Germinal center (tissue), 1 donor: ENCODE measurements around the gene KAT6B.

Source experiments
- DNase-seq: peaks from one replicate; pipeline ENCODE4 v3.0.0; 2012; ENCODE audit warnings: mixed read lengths, low spot score

Gene KAT6B

DNA sequence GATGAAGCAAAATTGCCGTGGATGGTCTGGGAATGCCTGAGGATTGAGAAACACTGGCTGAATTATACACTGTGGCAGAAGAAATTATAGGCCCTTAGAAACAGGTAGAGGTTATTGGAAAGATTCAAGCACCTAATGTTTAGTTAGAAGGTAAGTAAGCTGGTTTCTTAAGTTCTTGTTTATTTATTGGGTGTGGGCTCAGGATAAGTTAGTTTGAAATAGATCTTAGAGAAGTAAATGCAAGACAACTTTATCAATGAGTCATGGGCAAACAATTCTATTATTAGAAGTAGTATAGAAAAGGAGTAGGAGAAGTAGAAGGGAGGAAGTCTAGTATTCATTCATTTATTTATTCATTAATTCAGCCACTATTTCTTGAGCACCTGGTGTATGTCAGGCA, 96.5 kb downstream of the KAT6B start:
- DNase-seq: no peak

DNA sequence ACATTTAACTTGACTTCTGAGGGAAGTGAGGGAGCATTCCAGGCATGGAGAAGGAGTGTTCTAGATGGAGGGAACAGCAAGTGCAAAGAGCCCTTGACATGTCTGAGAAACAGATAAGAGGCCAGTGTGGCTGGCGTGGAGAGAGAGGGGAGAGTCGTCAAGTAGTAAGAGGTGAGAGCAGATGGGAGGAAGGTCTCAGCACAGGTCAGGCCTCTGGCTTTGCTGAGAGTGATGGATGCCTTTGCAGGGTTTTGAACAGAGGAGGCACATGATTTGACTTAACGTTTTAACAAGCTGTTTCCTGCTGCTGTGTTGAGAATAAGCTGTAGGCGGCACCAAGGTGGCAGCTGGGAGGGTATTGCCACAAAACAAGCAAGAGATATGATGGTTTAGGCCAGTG, 97.2 kb downstream of the KAT6B start:
- DNase-seq: no peak

DNA sequence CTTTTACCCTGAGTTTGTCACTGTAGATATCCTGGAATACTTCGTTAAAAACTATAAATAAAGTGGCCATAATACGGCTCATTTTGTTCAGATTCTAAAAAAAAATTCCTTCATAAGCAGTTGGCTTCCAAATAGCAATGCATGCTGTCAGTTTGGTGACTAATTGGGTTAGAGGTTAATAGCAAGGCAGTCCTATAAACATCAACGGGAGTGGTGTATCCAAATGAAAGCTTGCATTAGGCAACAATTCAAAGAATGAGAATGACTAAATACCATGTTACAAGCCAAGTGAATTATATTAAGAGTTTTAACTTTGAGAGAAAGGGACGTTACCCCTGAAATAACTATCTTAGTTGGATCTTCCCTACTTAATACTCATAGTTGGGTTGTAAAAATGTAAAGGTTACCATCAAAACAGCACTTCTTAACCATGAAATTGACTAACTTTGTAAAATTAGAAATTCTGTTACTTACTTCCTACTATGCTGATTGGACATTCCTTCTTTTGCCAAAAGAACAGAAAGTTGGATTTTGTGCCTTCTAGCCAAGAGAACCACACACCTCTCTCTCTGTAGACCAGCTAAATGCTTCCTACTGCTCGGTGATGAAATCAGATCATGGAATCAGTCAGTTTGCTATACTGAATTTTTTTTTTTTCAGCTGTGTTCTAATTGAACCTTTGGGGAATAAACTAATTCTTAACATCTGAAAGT, 98.0 kb downstream of the KAT6B start:
- DNase-seq: no peak

DNA sequence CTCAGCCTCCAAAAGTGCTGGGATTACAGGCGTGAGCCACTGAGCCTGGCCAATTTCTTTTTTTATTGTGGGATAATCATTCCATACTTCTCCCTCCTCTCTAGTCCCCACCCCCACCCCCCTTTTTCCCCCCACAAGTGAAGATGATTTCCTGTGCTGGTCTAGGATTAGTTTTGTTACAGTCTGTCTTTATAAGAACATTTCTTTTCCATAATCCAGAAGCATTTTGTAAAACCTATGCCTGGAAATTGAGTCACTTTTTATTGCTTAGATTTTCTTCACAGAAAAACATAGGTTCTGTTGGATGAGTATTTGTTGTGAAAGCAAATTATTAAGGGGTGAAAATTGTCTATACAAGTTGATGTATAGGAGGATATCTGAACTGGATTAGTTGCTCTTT, 98.9 kb downstream of the KAT6B start:
- no peak for DNase-seq

DNA sequence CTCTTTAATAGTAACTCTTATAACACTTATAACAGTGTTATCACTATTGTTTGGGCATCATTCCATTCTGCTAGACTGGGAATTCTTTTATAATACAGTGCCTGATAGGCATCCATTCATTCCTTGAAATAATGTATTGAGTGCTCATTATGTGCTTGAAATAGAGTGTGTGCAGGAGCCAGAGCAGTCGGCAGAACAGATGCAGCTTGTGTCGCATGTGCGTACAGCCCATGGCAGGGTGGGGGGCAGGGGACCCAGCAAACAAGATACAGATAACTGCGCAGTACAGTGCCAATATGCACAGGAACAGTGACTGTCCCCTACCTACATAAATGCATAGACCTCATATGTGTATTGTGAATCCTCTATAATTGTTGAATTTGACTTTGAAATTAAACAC, 99.3 kb downstream of the KAT6B start:
- no peak for DNase-seq

DNA sequence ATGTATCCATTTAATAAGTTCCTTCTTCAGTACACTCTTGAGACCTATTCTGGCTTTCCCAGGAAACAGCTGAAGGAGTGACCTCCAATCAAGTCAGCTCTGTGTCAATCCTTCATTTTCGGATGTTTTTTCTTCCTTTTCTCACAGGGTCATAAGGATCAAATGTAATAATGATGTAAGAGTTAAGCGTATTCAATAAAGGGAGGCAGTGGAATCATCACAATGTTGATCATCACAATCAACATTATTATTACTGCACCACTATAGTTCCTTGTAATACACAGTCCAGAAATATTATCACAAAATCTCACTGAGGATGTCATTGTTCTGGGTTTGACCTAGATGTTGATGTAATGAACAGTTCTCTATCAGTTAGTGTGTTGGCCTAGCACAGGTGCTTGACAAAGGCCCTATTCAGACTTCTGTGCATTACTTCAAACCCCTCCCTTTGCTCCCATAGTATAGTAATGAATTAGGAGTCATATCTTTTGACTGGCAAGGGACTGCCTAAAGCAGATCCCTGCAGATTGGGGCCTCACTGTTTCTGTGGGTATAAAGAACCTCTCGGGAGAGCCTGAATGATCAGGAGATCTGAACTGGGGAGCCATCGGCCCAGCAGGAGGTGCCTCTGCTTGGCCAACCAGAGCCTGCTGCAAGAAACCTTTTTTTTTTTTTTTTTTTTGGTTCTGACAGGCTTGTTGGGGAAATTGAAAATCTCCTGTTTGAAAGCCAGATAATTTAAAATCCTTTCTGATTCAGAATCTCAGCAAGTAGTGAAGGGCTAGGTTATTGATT, 100.6 kb downstream of the KAT6B start:
- no peak for DNase-seq

DNA sequence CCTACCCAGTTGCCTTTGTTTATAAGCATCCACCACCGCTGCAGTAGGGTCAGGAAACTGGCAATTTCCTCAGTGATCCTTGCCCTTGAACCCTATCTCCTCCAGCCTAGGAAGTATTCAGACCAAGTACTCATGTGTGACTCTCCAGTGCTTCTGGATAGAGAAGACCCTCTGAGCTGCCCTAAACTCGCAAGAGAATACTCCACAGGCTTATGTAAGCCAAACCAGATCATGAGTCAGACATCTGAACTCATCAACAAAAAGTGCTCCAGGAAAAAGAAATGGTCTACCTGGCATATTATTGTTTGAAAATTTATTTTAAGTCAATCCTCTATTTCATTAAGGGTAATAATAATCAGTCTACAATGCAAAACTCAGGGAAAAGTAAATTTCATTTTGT, 101.3 kb downstream of the KAT6B start:
- DNase-seq: no peak

DNA sequence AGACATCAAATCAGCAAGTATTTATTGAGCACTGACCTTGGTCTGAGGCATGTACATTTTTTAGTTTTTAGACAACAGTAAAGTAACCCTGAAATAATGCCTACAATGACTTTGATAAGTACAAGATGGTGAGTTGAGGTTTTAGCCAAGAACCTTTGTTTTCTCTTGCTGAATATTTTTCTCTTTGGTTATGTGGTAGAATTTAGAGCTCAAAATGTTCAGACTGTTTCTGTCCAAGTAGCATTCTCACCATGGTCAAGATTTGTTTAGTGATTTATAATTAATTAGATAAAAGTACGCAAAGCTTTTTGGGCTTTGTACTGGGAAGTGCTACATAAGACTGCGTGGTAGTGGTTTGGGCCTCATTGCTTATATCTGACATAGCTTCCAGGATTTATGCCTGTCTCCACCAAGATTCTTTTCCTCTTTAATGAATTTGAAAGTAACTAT, 102.4 kb downstream of the KAT6B start:
- DNase-seq: no peak

DNA sequence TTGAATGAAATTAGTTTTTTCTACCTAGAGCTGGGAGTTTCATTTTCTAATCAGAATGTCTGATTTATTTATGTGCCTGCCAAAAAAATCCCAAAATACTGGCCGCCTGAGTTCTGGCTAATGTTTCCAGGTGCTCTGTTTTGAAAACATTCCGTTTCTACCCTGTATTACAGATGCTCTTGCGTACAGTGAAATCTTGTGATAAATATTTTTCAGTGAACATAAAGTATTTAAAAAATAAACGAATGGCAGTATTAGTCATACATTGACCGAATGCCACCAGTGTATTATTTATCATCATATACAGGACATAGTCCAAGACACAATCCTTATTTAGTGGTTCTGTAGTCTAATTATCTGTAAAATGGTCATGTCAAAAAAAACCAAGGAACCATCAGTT, 102.8 kb downstream of the KAT6B start:
- no peak for DNase-seq

DNA sequence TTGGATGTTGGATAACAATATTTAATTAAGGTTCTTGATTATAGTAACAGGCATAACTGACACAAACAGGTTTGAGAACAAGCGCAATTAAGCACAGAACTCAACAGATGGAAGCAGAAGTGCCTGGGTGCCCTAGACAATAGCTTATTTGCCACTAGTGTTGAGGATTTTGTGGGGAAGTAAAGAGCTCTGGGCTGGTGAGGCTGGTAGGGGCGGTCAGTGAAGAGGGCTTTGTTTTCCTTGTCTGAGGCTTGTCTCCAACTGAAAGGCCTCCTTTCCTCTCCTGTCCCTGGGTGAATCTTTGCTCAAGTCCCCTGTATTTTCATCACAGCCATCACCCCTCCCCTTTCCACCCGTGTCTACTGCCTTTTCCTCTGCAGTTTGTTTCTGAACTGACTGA, 104.6 kb downstream of the KAT6B start:
- DNase-seq: no peak

DNA sequence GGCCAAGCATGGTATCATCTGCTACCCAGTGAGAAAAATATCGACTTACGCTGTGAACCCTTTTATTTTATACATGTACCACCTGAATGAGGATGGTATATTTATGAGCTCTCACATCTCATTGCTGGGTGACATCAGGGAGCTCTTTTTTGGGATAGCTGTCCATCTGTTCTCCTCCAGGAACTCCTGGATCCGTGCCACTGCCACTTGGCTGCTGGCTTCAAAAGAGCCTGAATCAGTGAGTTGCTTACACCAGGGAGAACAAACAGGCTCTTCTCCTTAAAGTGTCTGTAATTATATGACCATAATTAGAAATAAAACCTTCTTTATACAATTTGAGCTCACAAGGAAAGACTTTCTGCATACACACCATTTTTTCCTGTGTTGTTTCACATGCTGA, 106.2 kb downstream of the KAT6B start:
- DNase-seq: no peak

DNA sequence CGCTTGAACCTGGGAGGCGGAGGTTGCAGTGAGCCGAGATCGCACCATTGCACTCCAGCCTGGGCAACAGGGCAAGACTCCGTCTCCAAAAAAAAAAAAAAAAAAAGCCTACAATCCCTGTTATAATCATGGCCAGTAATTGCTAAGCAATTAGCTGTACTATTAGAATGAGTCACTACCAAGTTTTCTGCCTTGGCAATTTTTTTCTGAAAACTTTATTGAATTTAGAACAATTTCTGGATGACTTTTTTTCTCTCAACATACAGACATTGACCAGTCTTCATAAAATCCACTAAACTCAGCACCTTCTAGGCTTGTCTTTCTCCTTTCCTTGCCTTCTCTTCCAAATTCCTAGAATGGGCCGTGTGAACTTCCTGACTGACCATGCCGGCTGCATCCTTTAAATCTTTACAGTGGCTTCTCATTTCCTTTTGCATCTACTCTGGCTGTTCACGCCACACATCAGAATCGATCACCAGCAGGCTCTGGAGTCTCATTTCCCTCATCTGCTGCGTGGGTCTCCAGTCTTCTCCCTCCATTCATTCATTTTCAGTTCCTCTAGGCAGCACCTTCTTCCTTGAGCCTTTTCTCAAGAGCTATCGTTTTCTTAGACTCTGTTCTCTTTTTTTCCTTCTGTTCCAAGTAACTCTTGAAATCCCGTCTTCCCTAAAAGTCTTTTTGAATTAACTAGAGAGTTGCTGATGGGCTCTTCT, 107.9 kb downstream of the KAT6B start:
- no peak for DNase-seq

DNA sequence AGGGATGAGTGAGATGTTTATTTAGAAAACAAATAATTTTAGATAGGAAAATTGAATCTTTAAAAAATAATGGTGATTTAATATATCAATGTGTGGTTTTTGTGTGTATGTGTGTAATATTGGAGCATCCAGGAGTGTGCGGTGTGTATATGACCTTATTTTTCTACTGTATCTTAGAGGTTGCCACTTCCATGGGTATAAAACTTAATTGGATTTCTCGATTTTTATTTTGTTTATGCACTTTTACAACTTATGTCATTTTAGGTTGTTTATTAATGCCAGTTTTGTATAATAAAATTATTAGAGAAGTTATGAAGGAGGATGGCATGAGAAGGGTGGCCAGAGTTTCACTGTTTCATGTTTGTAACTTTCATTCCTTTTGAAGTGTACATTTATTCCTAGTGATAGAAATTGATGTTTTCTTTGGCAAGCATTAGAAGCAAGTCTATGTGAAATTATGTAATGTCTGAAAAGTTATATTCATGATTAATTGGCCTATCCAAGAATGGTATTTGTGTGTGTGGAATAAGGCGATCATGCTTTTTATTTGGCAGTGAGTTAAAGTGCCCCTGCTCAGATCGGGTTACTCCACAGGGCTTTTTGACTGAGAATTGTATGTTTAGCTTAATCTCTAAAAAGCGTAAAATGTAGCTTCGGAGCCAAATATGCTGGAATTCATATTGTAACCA, 110.3 kb downstream of the KAT6B start:
- no peak for DNase-seq

DNA sequence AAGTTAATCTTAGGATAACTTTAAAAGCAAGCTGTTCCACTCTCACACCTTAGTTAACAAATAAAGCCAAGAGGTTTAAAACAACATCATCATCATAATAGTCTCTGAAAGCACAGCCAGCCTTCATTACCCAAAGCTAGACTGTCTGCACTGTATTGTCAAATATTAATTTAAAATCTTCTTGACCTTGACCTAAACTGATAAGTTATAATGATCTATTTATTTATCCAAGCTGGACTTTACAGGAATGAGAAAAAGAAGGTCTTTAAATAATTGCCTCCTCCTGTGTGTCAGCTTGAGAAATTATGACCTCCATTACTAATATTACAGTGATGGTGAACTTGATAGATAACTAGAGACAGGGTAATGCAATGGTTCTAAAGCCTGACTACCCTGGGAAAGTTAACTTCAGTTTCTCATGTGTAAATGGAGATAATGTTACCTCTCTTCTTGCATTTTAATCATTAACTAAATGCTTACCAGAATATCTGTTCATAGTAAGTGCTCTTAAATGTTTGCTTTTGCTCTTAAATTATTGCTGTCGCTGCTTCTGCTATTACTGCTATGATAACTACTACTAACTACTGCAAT, 111.0 kb downstream of the KAT6B start:
- DNase-seq: no peak

DNA sequence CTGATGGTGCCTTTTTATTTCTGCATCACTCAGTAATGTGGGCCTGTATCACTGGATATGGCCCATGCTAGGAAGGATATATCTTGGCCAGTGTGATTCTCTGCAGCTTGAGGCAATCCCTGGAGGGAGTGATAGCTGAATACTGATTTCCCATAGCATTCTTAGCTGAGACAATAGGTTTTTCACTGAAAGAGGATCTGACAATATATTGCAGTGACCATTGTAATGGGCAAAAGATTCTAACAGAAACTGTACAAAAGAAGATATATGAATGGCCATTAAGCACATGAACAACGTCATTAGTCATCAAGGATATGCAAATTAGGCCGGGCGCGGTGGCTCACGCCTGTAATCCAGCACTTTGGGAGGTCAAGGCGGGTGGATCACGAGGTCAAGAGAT, 117.8 kb downstream of the KAT6B start:
- DNase-seq: no peak

DNA sequence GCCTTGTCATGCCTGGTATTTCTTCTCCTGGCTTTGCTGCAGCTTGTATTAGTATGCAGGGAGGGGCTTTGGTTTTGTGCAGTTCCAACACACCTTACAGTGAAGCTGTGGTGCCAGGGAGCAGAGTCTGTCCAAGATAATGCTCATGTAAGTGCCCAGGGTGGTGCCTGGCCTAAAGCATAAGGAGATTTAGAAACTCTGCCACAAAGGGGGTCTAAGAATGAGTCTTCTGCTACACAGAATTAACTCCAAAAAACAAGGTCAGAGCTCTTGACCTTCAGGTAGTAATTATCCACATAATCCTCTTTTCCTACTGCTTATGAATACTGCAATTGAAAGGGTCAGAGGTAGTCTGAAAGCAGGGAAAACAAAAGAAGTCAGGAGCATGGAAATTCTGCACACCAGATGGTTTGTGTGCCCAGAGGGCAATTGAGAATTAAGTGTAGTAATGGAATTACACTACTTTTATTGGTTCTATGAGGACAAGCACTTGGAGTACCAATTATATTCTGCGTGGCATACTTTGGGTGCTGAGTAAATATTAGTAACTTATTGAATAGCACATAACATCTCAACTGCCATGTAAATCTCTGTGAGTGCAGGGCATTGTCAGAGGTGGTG, 121.5 kb downstream of the KAT6B start:
- DNase-seq: no peak

DNA sequence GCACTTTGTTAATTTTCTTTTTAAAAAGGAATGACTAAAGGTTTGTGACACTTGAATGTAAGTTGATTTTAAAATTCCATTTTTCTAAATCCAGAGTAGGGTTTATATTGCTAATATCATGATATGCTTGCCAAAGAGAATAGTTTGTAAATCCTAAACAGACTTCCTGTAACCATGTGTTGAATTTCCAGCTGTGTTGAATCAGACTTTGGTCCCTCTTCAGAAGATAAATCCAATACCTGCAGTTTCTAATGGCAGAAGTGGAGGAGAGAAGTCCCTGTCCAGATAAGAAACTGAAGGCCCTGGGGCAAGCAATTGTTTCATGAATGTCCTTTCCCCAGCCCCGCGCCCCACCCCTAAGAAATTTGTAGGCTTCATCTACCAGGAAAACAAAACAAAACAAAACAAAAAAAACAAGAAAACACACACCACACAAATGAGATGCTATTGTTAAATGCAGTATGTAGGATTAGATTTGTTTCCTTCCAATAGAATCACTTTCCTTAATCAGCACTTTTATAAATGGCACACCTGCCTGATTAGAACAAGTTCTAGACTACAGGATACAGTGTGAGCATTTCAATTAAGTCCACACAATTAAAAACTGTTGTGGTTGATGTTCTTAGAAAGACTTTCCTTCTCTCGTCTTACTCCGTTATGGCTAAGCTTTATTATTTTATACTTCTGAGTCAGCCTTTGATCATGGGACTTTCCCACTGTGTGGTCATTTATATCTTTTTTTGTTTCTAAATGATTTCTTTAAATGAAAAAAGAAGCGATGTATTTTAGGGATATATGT, 122.8 kb downstream of the KAT6B start:
- DNase-seq: no peak

DNA sequence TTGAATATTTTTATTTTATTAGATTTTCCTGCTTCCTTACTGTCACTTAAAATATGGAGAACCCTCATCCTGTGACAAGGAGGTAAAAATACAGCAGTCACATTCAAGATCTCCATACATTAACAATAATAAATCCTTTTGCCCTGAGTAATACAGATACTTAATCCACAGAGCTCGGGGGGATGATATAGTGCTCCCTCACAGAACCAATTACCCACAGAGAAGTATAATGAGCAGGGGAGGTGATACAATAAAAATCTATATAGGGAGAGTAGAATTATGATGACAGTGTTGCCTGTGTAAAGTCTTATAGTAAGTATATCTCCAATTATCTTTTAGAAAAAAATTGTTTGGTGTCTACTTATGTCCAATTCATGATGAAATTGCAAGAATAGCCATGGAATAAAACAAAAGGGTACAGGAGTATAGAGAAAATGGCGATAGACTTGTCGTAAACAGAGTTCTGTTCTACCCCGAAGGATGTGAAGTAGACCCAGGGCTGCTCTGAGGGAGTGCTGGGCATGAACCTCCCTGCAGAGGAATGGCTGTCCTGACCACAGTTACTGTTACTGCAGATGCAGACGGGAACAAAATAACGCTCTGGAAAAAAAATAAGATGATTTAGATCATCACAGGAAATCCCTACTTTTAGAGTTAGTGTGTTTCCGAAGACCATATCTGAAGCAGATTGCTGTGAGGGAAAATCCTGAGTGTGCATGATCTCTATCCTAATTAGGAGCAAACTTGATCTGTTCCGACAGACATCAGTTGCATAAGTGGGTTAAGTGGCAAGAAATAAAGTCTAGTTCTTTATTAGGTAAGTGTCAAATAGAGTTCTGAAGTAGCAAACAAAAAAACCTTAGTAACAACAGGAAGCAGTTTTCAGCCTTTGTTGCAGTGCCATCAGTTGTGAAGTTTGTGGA, 123.7 kb downstream of the KAT6B start:
- DNase-seq: no peak

DNA sequence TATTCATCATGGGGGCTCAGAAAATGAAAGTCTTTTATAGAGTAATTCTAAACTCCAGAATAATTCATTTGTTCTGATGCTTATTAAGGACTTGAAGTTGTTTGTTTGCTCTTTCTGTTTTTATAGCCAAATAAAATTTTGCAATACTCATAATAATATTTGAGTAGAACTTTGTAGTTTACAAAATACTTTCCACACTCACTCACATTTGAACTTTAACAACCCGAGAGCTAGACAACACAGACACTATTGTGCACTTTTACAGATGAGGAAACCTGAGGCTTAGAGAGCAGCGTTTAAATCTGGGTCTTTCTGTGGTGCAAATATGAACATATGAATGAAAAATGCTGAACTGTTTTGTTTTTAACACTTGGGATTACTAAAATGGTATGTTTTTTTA, 126.8 kb downstream of the KAT6B start:
- DNase-seq: no peak

DNA sequence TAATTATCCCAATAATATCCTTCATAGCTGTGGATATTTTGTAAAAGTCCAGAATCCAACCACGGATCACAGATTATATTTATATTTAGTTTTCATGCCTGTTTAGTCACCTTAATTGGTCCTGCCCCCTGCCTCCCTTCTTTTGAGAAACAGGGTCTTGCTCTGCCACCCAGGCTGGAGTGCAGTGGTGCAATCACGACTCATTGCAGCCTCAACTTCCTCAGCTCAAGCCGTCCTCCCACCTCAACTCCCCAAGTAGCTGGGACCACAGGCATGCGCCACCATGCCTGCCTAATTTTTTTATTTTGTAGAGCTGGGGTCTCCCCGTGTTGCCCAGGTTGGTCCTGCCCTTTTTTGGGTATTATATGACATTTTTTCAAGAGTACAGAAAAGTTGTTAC, 129.4 kb downstream of the KAT6B start:
- DNase-seq: no peak
